Adipose tissue (tissue), 3 donors: ENCODE data around the gene MARF1. TPM values are rescaled to one million over a fixed set of nuclear protein-coding genes. Genes with fewer than 3 reads are reported as not detected.
"Not testable (repeated sequence)": the region's sequence is repeated elsewhere in the genome, so short reads cannot be mapped to it uniquely, and the experiment has no call there.

Experiments used
- H3K27ac ChIP-seq: one replicate; pipeline ENCODE4 v1.5.1; 2013; ENCODE audit warnings: low read depth, low read length
- WGBS, 3 donors: extraction: QIAGEN DNeasy Blood & Tissue Kit; methylation state at CpG; one replicate each; pipeline ENCODE4 v1.1.7; 2013; 5-methylcytosine and 5-hydroxymethylcytosine counted together
- polyA plus RNA-seq, 3 donors: library from polyadenylated mRNA; stranded (reverse); fragments of 200-250 nt; gene quantifications; one replicate each; pipeline ENCODE4 v1.2.3, GENCODE V29; 2013
- donor health status: healthy with polysubstance abuse.
- donor health status: Bipolar disorder and iron deficiency.
- donor health status: healthy.

Gene MARF1
- polyA plus RNA-seq, 3 donors = 11.3 to 27.6 (median 14.7) TPM

DNA sequence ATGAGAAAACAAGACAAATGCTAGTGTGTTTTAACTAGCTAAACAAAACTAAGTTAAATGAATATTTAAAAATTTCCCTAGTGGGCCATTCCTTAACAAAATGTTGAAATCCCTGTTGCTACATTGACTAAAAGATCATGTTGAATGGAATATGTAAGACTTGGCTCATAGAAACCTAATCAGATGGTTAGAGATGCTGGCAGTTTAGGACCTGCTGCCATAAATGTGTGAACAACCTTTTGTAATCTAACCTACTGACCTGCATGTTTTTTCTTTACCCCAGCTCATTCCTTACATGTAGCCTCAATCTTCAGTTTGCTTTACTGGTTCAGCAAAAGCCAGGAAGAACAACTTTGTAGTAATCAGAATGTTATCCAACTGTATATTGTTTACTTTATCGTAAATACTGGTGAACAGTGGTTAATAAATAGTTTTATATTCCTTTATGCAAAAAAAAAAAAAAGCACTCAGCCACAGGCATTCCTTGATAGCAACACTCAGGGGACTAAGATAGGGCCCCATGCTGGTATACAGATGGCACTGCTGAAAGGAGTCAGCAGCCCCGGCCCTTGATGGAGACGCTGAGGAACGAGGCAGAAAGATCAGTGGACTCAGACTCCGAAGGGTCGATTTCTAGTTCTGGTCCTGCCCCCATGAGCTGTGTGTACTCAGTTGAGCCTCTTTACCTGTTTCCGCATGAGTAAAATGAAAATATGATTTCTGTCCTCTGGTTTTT is 78.2 kb downstream of the MARF1 start:
- H3K27ac ChIP-seq = no peak overlapping the region
- WGBS, 3 donors = 80 to 94% (median 92%) methylated on average over 7 of the region's 7 CpGs

DNA sequence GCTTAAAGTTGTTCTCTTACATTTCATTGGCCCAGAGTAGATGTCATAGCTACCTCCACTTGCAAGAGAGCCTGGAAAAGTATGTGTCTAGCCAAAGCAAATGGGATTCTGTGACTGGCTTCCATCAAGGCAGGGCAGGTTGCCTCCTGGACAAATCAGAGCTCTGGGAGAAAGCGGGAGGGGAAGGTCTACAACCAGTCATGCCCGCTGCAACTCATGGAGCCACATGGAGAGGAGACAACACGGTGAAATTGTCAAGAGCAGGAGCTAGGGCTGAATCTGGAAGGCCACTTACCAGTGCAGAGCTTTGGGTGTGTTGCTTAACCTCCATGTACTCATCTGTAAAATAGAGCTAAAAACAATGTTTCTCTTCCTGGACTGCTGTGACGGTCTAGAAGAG is 83.8 kb downstream of the MARF1 start:
- H3K27ac ChIP-seq = no peak overlapping the region
- 93 to 95% (median 93%) methylated on average over 4 of the region's 4 CpGs for WGBS, 3 donors

- 81 to 88% (median 85%) methylated on average over 6 of the region's 6 CpGs for WGBS, 3 donors
- H3K27ac ChIP-seq = no peak overlapping the region
Observed at GRCh38 chr16:15557258-15557657, 85.7 kb downstream of the MARF1 start.

- no peak overlapping the region for H3K27ac ChIP-seq
- WGBS, 3 donors = 94 to 97% (median 96%) methylated on average over 5 of the region's 5 CpGs
Observed at GRCh38 chr16:15556130-15556529, 86.8 kb downstream of the MARF1 start.

DNA sequence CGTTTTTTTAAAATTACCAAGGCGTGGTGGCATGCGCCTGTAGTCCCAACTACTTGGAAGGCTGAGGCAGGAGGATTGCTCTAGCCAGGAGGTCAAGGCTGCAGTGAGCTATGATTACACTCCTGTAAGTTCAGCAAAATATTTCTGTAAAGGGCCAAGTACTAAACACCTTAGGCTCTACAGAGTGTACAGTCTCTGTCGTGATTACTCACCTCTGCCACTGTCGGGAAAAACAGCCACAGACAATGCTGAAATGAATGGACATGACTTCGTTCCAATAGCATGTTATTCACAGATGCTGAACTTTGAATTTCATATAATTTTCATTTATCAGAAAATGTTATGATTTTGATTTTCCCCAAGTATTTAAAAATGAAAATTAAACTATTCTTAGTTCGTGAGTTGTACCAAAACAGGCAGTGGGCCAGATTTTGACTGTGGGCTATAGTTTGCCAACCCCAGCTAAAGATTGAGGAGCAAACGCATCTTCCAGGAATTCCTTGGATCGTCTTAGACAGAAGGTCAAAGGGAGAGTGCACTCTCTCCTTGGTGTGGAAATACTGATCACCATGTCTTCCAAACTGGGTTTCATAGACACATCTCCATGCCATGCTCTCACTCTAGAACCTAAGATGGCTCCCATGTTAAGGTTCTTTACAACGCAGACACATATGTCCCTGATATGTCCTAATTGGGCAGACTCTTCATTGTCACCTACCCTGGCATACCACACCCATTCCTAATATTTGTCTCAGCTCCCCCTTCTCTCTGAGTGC is 89.5 kb downstream of the MARF1 start:
- H3K27ac ChIP-seq = no peak overlapping the region
- WGBS, 3 donors = 78 to 88% (median 83%) methylated on average over 10 of the region's 10 CpGs

- no peak overlapping the region for H3K27ac ChIP-seq
- WGBS, 3 donors = 76 to 91% (median 85%) methylated on average over 6 of the region's 6 CpGs
Observed at GRCh38 chr16:15552507-15552906, 90.4 kb downstream of the MARF1 start.

- WGBS, 3 donors = 75 to 80% (median 77%) methylated on average over 3 of the region's 3 CpGs
- no peak overlapping the region for H3K27ac ChIP-seq
Observed at GRCh38 chr16:15548482-15548891, 94.5 kb downstream of the MARF1 start.

DNA sequence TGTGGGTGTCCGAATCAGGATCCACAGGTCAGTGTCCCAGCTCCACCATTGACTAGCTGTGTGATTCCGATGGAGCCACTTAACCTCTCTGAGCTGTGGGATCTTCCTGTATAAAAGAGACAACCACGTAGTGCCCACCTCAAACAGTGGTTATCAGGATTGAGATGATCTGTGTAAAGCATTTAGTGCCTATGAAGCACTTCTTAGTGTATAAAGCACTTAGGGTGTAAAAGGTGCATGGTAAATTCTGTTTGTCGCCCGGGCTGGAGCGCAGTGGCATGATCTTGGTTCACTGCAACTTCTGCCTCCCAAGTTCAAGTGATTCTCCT is 95.2 kb downstream of the MARF1 start:
- 97 to 99% (median 97%) methylated on average over 6 of the region's 6 CpGs for WGBS, 3 donors
- H3K27ac ChIP-seq = no peak overlapping the region

GRCh38 chr16:15547072-15547767 is 95.7 kb downstream of the MARF1 start:
- 95 to 96% (median 95%) methylated on average over 13 of the region's 13 CpGs for WGBS, 3 donors
- H3K27ac ChIP-seq = not testable (repeated sequence)

DNA sequence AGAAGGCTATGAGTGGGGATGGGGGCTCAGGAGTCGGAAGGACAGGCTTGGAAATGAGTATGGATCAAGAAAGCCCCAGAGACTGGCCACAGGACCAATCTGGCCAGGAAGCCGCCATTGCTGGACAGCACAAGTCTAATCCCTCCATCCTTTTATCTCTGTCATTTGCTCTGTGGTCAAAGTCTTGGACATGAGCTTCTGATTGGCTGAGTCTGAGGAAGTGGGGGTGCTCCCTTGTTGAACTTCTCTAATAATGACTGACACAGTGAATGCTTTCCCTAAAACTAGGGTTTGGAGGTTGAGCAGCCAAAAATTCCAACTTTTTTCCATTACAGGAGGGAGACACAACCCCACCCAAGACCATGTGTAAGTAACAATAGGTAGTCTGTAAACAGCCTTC is 97.4 kb downstream of the MARF1 start:
- WGBS, 3 donors = 91 to 97% (median 94%) methylated on average over 2 of the region's 2 CpGs
- H3K27ac ChIP-seq = no peak overlapping the region

DNA sequence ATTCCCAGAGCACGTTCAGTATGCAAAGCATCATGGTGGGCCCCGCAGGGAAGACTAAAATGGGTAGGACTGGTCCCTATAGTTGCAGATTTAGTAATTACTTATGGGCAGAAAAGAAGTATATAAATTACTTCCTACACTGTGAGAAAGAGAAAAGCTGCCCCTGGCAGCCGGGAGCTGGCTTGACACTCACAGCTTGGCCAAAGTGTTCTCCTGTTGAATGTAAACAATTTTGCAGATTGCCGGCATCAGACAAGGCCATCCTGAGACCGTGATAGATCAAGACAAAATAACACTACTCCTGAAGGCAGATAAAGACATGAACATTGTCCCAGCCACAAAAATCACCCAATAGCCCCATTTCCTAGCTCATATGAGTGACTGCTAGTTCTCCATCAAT is 98.5 kb downstream of the MARF1 start:
- WGBS, 3 donors = 45 to 88% (median 88%) methylated on average over 5 of the region's 5 CpGs
- no peak overlapping the region for H3K27ac ChIP-seq

Other genes with a start within 250 kb of the MARF1 start
- 10 to 100 TPM in 1 of 3 donors, 1 to 10 TPM in 2; 2.2 to 12.7 (median 3.2) TPM for gene MPV17L, start 247.4 kb downstream of the MARF1 start, polyA plus RNA-seq
- gene BMERB1, start 208.6 kb downstream of the MARF1 start, polyA plus RNA-seq = 10 to 100 TPM; 18.8 to 45.9 (median 34.3) TPM
- 10 to 100 TPM in 1 of 3 donors, 1 to 10 TPM in 2; 3.9 to 16.9 (median 9.9) TPM for gene NDE1, start 7.1 kb upstream of the MARF1 start, polyA plus RNA-seq
- gene MYH11, start 213.9 kb upstream of the MARF1 start, polyA plus RNA-seq = 10 to 100 TPM in 2 of 3 donors, 1 to 10 TPM in 1; 4.7 to 58.0 (median 24.8) TPM
- 10 to 100 TPM; 14.8 to 35.4 (median 18.1) TPM for gene CEP20, start 245.4 kb upstream of the MARF1 start, polyA plus RNA-seq